Measurements from ENCODE around the gene KIF6.
"Not testable (repeated sequence)": the region's sequence is repeated elsewhere in the genome, so short reads cannot be mapped to it uniquely, and the experiment has no call there.

The KIF6 gene

GRCh38 chr6:39543095-39543494, 182.1 kb downstream of the KIF6 start:
- DNase-seq = no peak

GRCh38 chr6:39540454-39540853, 184.8 kb downstream of the KIF6 start:
- DNase-seq = no peak

GRCh38 chr6:39530201-39530759, 194.9 kb downstream of the KIF6 start:
- DNase-seq = no peak

- no peak for DNase-seq
Measured at GRCh38 chr6:39527792-39528564, 197.2 kb downstream of the KIF6 start.

GRCh38 chr6:39524007-39524406, 201.2 kb downstream of the KIF6 start:
- DNase-seq = no peak

GRCh38 chr6:39521958-39522357, 203.2 kb downstream of the KIF6 start:
- DNase-seq = no peak

- no peak for DNase-seq
Measured at GRCh38 chr6:39520916-39521315, 204.3 kb downstream of the KIF6 start.

- no peak for DNase-seq
Measured at GRCh38 chr6:39520411-39520810, 204.8 kb downstream of the KIF6 start.

- DNase-seq = no peak
Measured at GRCh38 chr6:39518221-39518620, 207.0 kb downstream of the KIF6 start.

GRCh38 chr6:39517756-39518155, 207.5 kb downstream of the KIF6 start:
- no peak for DNase-seq

GRCh38 chr6:39516471-39516870, 208.7 kb downstream of the KIF6 start:
- no peak for DNase-seq

- DNase-seq = no peak
Measured at GRCh38 chr6:39515471-39515870, 209.7 kb downstream of the KIF6 start.

- no peak for DNase-seq
Measured at GRCh38 chr6:39515006-39515405, 210.2 kb downstream of the KIF6 start.

GRCh38 chr6:39509831-39510230, 215.4 kb downstream of the KIF6 start:
- not testable (repeated sequence) for DNase-seq

GRCh38 chr6:39508515-39508914, 216.7 kb downstream of the KIF6 start:
- no peak for DNase-seq

GRCh38 chr6:39507331-39507998, 217.7 kb downstream of the KIF6 start:
- no peak for DNase-seq

- not testable (repeated sequence) for DNase-seq
Measured at GRCh38 chr6:39502362-39502955, 222.7 kb downstream of the KIF6 start.

GRCh38 chr6:39499053-39499452, 226.2 kb downstream of the KIF6 start:
- DNase-seq = no peak

- no peak for DNase-seq
Measured at GRCh38 chr6:39498096-39498495, 227.1 kb downstream of the KIF6 start.

- DNase-seq = no peak
Measured at GRCh38 chr6:39496915-39497314, 228.3 kb downstream of the KIF6 start.

- DNase-seq = no peak
Measured at GRCh38 chr6:39496456-39496855, 228.8 kb downstream of the KIF6 start.

- DNase-seq = no peak
Measured at GRCh38 chr6:39495640-39496039, 229.6 kb downstream of the KIF6 start.

- DNase-seq = no peak
Measured at GRCh38 chr6:39494998-39495397, 230.2 kb downstream of the KIF6 start.

GRCh38 chr6:39493777-39494176, 231.4 kb downstream of the KIF6 start:
- DNase-seq = no peak

Data from CD4-positive, alpha-beta T cell treated with Interleukin-21 for 1 hour (primary cell).